ACHN (cell line): ENCODE results near the gene AQP12A.
"Not testable (repeated sequence)": the region's sequence is repeated elsewhere in the genome, so short reads cannot be mapped to it uniquely, and the experiment has no call there.

ENCODE experiments used
- DNase-seq: peaks from one replicate; pipeline ENCODE4 v3.0.0-alpha.2; 2015
- in situ Hi-C: cut with HindIII; loops from 2 replicates; pipeline ENCODE4 v1.10.0; 2017; ENCODE audit warnings: low sequenced_read_pairs, low pct_ligation_motif_present, low pct_unique_long_range_greater_than_20kb

The AQP12A gene

DNA sequence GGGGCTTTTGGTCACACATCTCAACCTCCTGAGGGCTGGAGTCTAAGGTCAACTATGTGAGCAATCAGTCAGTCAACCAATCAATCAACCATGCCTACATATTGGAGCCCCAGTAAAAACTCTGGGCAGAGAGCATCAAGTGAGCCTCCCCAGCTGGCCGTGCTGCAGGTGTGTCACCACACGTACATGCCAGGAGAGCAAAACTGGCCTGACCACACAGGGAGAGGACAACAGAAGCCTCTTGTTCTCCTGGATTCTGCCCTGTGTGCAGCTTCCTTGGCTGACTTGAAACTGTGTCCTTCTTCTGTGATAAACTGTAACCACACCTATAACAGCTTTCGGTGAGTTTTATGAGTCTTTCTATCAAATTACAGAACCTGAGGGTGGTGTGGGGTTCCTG lies 40.5 kb upstream of the AQP12A start:
- in situ Hi-C loops = no loop called here
- no peak for DNase-seq

DNA sequence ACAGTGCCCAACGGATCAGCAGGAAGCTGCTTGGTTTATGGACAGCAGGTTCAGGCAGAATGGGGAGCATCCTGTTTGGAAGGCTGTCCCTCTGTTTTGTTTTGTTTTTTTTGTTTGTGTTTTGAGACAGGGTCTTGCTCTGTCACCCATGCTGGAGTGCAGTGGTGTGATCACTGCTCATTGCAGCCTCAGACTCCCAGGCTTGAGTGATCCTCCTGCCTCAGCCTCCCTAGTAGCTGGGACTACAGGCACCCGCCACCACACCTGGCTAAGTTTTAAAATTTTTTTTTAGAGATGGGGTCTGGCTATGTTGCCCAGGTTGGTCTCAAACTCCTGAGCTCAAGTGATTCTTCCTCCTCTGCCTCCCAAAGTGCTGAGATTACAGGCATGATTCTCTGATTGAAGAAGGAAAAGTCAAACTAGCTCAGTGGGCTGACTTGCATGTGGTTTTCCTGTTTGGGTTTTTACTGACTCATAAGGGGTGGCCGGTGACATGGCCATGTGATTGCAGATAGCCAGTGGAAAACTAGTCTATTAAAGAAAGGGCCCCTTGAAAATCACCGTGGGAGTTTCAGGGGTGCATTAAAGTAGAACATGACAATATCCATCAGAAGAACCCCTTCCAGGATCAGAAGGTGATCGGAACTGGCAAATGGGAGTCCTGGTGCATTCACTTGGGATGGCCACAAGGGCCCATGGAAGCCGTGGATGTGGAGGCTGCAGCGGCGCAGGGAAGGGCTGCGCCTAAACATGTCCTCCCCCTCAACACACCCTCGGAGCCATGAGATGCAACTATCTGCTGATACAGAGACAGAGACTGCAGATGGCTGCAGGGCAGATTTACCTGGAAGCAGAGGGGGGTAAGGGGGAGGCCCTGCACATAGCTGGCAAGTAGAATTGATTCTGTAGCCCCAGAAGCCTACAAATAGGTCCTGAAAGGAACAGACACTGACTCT lies 35.5 kb upstream of the AQP12A start:
- no peak for DNase-seq
- in situ Hi-C loops = no loop called here

DNA sequence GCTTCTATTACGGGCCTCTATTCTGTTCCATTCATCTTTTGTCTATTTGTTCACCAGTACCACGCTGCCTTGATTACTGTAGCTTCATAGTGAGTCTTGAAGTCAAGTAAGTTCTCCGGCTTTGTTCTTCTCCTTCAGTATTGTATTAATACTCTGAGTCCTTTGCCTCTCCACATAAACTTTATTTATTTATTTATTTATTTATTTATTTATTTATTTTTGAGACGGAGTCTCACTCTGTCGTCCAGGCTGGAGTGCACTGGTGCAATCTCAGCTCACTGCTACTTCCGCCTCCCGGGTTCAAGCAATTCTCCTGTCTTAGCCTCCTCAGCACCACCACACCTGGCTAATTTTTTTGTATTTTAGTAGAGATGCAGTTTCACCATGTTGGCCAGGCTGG lies 31.8 kb upstream of the AQP12A start:
- in situ Hi-C loops, DNase-seq: not testable (repeated sequence)

DNA sequence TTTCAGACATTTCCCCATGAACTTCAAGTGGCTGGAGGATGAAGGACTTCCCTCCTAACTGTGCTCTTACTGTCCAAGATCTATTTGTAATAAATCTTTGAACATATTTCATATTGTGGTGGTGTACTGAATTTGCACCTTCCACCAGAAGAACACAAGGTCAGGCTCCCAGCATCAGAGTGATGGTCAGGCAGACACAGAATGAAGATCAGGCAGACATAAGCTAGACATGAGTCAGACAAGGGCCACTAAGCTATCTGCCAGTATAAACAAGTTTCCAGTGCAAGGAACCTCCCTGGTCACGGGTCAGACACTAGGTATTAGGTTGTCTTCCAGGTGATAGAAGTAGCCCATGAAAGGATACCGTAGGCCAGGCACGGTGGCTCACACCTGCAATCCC lies 29.0 kb upstream of the AQP12A start:
- in situ Hi-C loops = no loop called here
- no peak for DNase-seq

DNA sequence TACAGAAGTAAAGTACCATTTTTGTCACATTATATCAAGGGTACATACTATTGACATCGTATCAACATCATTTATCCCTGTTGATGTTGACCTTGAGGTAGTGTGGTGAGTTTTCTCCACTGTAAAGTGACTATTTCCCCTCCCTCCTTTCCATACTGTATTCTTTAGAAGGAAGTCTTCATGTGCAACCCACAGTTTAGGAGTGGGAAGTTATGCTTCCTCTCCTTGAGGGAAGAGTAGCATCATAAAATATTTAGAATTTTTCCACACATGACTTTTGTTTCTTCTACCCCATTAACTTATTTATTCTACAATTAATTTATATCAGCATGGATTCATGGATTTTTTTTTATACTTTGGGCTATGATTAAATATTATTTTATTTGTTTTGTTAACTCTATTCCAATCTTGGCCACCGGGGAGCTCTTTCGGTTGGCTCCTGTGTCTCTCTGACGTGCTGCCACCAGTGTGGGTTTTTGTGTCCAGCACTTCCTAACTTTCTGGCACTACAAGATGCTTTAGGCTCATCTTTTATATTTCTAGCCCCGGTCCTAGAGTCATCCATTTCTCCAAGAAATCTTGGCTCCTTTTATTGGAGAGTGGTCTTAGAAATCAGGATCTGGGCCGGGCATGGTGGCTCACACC lies 28.0 kb upstream of the AQP12A start:
- in situ Hi-C loops = no loop called here

DNA sequence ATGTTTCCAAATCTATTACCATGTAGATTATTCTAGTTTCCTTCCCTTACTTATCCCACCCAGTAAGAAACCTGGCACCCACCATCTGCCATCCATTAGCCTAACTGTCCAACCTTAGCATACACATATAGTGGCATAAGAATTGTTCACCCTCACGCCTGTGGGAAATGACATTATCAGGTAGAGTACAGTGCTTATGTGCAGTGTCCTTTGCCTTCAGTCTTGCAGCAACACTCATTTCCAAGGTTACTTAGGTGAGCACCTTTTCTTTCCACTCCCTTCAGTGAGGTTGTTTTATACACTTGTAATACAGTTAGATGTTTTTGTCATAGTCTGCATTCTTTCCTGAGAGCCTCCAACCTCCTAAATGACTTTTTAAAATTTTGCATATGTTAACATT lies 27.0 kb upstream of the AQP12A start:
- in situ Hi-C loops = no loop called here
- no peak for DNase-seq

More for the DNA sequence above, 28.0 kb upstream of the AQP12A start:
- DNase-seq = no peak

DNA sequence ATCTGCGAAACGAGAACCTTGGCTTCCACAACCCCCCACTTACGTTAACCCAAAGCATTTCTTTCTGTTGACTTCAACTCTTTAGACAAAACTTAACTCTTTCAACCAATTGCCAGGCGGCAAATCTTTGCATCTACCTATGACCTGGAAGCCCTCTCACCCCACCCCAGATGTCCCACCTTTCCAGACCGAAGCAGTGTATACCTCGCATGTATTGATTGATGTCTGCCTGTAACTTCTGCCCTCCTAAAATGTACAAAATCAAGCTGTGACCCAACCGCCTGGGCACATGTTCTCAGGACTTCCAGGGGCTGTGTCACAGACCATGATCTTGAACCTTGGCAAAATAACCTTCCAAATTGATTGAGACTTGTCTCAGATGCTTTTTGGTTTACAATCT lies 21.3 kb upstream of the AQP12A start:
- DNase-seq = no peak
- in situ Hi-C loops = no loop called here

DNA sequence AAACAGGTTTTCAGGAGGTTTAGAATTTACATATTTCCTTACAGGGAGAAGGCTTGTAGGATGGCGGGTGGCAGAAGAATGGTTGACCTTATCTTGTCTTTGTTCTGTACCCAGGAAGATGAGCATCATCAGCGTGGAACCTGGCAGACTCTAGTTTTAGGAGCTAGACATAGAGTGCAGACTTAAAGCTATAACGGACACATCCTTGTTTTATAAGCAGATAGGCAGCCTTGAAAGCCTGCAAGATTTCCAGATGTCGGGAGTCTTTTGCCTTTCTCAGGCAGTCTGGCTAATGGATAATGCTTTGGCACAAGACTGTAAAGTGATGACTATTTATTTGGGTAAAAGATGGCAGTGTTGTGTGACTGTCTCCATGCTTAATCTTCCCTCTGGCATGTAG lies 20.7 kb upstream of the AQP12A start:
- in situ Hi-C loops = no loop called here
- no peak for DNase-seq

DNA sequence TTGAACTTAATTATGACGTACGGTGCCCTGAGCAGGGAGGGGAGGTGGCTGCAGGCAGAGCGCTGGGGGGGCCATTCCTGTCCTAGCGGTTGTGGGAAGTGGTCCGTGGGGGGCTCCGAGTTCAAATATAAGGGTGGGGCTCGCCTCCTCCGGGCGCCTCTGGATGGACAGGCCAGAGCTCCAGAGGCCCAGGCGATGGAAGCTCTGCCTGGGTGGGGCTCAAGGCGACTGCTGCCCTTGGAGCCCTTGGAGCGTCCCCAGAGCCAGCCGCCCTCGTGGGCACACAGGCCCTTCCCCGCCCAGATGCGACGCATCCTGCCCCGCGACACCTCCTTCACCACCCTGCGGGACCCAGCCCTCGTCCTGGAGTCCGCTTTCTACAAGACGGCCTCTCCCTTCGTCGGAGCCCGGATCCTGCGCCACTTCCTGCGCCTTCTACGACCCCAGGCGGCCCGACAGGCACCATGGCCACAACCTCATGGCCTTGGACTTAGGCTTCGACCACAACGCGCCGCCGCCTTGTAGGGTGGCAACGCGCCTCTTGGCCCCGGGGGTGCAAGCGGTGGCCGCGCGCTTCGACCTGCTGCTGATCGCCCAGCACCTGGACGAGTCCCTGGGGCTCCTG lies 19.5 kb upstream of the AQP12A start:
- in situ Hi-C loops = no loop called here
- DNase-seq = no peak

DNA sequence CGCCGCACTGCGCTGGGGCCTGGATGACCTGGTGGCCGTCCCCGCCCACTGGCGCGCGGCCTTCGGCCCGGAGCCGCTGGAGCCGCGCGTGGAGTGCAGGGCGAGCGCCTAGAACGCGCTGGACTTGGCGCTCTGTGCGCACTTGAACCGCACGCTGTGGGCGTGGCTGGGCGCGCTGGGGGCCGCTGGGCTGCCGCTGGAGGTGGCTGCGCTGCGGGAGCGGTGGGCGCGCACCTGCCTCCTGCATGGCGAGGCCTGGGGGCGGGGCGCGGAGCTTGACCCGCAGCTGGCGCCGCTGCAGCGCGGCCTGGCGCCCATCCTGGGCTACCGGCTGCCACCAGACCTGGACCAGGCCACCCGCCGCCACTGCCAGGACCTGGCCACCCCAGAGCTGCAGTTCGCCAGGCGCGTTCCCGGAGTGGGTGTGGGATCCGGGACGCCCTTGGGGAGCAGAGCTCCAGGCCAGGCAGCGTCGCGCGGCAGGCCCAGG lies 18.9 kb upstream of the AQP12A start:
- DNase-seq = no peak
- in situ Hi-C loops = no loop called here

DNA sequence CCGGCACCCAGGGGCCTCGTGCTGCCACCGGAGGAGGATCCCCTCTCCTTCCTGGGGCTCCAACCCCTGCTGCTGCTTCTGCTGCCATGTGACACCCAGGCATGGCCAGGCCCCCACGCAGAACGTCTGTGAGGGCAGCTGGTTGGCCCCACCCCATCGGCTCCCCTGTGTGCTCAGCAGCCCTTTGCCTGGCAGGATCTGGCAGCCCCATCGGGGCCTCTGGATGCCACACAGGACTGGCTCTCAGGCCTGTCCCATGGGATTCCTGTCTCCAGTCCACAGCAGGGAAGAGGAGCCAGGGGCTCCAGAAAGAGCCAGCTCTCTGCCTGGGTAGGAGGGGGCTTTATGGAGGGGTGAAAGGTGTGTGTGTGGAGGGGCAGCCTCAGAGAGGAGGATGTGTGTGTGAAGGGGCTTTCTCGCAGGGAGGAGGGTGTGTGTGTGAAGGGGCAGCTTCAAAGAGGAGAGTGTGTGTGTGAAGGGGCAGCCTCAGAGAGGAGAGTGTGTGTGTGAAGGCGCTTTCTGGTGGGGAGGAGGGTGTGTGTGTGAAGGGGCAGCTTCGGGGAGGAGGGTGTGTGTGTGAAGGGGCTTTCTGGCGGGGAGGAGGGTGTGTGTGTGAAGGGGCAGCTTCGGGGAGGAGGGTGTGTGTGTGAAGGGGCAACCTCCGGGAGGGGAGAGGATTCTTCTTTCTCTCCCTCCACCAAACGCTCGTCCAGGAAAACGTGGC lies 17.0 kb upstream of the AQP12A start:
- DNase-seq, in situ Hi-C loops: not testable (repeated sequence)

DNA sequence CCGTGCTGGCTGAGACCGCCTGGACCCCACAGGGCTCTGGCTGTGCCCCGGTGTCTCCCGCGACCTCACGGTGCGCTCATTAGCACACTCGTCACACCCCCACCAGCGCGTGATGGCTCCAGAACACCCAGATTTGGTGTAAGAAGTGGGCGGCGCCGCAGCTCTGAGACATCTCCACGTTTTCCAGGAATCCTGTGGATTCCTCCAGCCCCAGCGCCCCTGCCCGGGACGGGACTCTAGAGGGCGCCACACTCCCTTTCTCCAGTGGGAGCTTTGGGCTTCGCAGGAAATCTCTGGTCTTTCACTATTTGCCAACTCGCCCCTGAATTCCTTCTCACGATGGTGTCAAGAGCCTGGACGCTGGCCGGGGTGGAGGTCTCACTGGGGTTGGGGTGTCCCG lies 16.3 kb upstream of the AQP12A start:
- DNase-seq, in situ Hi-C loops: not testable (repeated sequence)

DNA sequence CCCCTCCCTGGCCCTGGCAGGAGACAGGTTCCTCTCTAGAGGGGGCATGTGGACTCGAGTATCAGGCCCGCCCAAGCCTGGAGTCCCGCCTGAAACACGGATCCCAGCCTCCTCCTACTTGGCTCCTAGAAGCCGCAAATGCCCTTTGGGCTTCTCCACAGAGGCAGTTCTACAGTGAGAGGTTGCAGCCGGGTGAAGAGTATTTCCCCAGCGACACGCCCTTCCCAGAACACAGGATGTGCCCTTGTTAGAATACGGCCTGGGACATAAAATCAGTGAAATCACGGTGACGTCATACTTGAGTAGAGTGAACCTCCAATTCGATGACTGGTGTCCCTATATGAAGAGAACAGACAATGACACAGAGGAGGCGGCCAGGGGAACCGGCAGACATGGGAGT lies 13.6 kb upstream of the AQP12A start:
- in situ Hi-C loops, DNase-seq: not testable (repeated sequence)

DNA sequence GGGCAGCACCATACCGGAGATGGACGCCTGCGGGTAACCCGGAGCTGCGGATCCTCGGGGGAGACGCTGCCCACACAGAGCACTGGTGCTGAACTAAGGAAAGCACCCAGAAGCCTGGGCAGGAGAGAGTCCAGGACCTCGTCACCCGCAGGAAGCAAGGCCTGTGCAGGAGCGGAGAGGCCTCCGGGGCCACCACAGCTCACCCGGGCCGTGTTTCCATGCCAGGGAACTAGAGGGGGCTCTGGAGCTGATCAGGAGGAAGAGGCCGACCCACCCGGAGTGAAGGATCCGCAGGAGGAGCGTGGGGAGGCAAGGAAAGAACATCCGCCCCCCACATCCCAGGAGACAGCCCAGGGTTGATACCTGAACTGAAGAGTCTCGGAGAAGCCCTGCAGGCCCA lies 12.8 kb upstream of the AQP12A start:
- in situ Hi-C loops, DNase-seq: not testable (repeated sequence)

DNA sequence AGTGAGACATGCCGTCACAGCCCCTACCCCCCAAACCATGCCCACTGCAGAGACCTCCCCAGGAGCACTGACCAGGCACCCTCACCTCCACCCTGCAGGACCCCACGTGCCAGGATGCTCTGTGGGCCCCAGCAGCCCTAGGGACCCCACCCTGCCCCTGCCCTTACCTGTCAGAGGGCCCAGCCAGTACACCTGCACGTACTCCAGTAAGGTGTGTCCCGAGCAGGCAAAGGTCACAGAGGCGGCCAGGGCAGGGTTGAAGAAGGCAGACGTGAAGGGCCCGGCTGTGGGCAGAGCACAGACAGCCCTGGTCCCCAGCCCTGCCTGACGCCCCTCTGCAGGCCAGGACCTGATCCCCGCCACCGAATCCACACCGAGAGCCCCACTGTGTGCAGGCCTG lies 11.5 kb upstream of the AQP12A start:
- DNase-seq, in situ Hi-C loops: not testable (repeated sequence)

DNA sequence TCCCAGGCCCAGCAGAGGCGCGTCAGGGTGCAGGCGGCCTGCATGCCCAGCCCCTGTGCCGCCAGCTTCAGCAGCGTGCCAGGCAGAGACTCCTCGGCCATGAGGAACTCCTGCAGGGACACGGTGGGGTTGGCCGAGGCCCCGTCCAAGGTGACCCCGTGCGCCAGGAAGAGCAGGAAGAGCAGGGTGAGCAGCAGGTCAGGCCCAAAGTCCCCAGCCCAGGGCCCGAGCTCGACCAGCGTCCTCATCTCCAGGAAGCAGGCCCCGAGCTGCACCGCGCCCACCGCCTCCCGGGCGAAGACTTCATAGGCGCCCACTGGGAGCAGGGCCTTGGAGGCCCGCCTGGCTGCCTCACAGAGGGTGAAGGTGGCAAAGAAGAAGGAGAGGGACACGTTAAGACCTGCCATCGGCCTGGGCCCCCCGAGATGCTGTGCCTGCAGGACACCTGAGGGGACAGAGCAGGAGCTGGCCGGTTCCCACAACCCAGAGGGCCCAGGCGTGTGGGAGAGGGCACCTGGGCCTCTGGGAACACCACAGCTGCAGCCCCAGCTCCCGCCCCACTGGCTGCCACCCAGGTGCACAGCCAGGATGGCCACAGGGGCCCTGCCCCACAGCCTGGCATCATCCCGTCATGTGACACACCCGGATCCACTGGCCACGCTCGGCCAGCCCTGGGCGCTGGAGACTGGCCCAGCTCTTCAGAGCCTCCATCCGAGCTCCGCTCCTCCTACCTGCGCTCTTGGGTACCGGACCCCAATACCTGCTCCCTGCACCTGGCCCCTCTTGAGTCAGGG lies 9.0 kb upstream of the AQP12A start, which contains the start of gene AQP12B:
TSS of gene AQP12B (minus strand) at position 455 of the 794 bp plus-strand sequence. CDS start at position 407, 48 bp downstream.
- DNase-seq, in situ Hi-C loops: not testable (repeated sequence)

DNA sequence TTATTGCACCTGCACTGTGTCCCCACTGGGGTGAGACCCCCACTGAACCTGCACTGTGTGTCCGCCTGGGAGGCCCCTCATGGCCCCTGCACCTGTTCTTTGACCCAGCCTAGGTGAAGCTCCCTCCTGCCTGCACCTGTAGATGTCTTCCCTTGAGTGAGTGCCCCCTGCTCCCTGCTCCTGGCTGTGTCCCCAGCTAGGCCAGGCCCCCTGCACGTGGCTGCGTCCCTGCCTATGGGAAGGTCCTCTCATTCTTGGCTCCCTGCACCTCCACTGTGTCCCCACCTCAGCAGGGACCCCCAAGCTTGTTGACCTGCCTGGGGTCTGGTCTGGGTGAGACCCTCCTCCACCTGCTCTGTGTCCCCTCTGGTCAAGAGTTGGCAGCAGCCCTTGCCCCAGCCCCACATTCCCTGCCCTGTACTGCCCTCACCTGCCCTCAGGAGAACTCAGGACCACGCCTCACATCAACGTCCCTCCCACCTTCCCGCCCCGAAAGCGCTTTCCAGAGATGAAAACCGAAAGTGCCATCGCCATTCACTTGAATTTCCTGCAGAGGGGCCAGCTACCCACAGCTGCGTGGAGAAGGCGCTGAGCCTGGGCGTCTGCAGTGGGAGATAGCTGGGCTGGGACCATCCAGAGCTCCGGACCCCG lies 8.2 kb upstream of the AQP12A start:
- DNase-seq, in situ Hi-C loops: not testable (repeated sequence)
